ENCODE data around the gene PRKD2.

DNA sequence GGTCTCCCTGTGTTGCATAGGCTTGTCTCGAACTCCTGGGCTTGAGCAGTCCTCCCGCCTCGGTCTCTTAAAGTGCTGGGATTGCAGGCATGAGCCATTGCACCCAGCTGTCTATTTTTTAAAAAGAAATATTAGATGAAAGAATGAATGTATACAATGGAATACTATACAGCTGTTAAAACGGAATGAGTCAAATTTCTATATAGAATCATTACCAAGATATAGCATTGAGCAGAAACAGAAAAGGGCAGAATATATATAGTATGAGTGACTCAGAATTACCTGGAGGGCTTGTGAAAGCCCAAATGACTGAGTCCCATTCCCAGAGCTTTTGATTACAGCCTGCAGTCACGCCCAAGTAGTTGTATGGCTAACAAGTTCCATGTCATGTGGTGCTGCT lies 60.4 kb downstream of the PRKD2 start:
- TF ChIP-seq EP300 (IDR thresholded peaks at IDR 0.05): no peak
- no peak for TF ChIP-seq POLR2AphosphoS5 (IDR thresholded peaks at IDR 0.05)
- TF ChIP-seq, protein P1, sequence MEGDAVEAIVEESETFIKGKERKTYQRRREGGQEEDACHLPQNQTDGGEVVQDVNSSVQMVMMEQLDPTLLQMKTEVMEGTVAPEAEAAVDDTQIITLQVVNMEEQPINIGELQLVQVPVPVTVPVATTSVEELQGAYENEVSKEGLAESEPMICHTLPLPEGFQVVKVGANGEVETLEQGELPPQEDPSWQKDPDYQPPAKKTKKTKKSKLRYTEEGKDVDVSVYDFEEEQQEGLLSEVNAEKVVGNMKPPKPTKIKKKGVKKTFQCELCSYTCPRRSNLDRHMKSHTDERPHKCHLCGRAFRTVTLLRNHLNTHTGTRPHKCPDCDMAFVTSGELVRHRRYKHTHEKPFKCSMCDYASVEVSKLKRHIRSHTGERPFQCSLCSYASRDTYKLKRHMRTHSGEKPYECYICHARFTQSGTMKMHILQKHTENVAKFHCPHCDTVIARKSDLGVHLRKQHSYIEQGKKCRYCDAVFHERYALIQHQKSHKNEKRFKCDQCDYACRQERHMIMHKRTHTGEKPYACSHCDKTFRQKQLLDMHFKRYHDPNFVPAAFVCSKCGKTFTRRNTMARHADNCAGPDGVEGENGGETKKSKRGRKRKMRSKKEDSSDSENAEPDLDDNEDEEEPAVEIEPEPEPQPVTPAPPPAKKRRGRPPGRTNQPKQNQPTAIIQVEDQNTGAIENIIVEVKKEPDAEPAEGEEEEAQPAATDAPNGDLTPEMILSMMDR (IDR thresholded peaks at IDR 0.05): no peak
